RWPE1 (cell line): ENCODE measurements around the gene RFX4.
"Not testable (repeated sequence)": the region's sequence is repeated elsewhere in the genome, so short reads cannot be mapped to it uniquely, and the experiment has no call there.

Experiments used
- CTCF ChIA-PET: fragments of 350-600 bp; sonication (Branson Sonifier 250); formaldehyde crosslinking; extraction: SDS; loops from one replicate; lab custom pipeline; 2021; lab: Yijun Ruan, JAX
- POLR2A ChIA-PET: fragments of 400-600 bp; formaldehyde crosslinking; extraction: SDS; loops from one replicate; lab custom pipeline; 2020; ENCODE audit warnings: antibody characterized with exemption; ENCODE audit not compliant: low non-redundant PET; lab: Yijun Ruan, JAX
- DNase-seq: peaks from one replicate; pipeline ENCODE4 v3.0.0; 2012; ENCODE audit warnings: low spot score
- H3K27ac ChIP-seq: fragments of 450-650 bp; 2 replicates; pipeline ENCODE4 v1.5.1; 2017
- TF ChIP-seq, protein P1 (sequence below): fragments of 450-650 bp; conservative IDR thresholded peaks from 2 replicates; pipeline ENCODE4 v1.5.1; 2017; ENCODE audit warnings: low read depth, mild to moderate bottlenecking

The RFX4 gene

GRCh38 chr12:106601031-106601430, 18.2 kb downstream of the RFX4 start:
- TF ChIP-seq, protein P1, sequence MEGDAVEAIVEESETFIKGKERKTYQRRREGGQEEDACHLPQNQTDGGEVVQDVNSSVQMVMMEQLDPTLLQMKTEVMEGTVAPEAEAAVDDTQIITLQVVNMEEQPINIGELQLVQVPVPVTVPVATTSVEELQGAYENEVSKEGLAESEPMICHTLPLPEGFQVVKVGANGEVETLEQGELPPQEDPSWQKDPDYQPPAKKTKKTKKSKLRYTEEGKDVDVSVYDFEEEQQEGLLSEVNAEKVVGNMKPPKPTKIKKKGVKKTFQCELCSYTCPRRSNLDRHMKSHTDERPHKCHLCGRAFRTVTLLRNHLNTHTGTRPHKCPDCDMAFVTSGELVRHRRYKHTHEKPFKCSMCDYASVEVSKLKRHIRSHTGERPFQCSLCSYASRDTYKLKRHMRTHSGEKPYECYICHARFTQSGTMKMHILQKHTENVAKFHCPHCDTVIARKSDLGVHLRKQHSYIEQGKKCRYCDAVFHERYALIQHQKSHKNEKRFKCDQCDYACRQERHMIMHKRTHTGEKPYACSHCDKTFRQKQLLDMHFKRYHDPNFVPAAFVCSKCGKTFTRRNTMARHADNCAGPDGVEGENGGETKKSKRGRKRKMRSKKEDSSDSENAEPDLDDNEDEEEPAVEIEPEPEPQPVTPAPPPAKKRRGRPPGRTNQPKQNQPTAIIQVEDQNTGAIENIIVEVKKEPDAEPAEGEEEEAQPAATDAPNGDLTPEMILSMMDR: no peak
- CTCF ChIA-PET: interaction anchor here (0.5 to 0.6 kb wide), 2 partner anchors 94 to 211 kb away, joined by 3 read pairs; no protein-coding TSS in a partner anchor
- DNase-seq: no peak
- no peak overlapping the region for H3K27ac ChIP-seq
- POLR2A ChIA-PET: no interaction called here

DNA sequence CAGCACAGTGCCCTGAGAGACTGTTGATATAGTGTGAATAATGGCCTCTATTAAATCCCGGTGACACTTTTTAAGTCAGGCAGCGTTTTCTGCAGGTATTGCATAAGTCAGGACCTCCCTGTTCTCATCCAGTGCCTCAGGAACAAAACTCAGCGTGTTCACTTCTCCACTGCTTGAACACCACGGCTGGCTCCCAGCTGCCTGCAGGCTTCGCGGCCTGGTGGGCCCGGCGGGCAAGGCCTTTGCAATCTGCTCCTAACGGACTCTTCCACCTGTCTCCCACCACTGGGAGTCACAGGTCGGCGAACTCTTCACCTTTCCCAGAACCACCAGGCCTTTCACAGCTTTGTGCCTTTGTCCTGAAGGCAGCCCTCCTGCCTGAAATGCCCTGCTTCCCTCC, 18.7 kb downstream of the RFX4 start:
- TF ChIP-seq, protein P1: no peak
- no peak overlapping the region for H3K27ac ChIP-seq
- DNase-seq: no peak
- ChIA-PET POLR2A (no interaction called here), CTCF (interaction anchor here (0.5 to 0.6 kb wide), 2 partner anchors 94 to 211 kb away, joined by 3 read pairs; no protein-coding TSS in a partner anchor)

DNA sequence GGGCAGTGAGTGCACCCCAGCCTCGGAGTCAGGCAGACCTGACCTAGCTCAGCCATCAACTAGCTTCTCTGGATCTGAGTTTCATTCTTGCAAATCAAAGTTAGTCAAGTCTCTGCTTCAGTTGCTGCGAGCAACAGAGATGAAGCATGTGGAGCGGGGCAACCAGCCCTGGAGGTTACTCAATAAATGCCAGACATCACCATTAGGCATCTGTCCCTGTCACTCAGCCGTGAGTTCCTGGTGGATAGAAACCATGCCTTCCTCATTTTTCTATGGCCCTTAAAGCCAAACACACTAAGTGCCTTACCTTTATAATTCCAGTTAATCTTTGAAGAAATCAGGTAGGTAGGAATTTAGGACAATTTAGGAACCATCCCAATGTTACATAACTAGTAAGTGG, 19.3 kb downstream of the RFX4 start:
- ChIA-PET CTCF (no interaction called here), POLR2A (no interaction called here)
- TF ChIP-seq, protein P1: no peak
- DNase-seq: no peak
- H3K27ac ChIP-seq: no peak overlapping the region

GRCh38 chr12:106605254-106605653, 22.4 kb downstream of the RFX4 start:
- H3K27ac ChIP-seq: no peak overlapping the region
- ChIA-PET CTCF (no interaction called here), POLR2A (no interaction called here)
- TF ChIP-seq, protein P1: no peak
- no peak for DNase-seq

DNA sequence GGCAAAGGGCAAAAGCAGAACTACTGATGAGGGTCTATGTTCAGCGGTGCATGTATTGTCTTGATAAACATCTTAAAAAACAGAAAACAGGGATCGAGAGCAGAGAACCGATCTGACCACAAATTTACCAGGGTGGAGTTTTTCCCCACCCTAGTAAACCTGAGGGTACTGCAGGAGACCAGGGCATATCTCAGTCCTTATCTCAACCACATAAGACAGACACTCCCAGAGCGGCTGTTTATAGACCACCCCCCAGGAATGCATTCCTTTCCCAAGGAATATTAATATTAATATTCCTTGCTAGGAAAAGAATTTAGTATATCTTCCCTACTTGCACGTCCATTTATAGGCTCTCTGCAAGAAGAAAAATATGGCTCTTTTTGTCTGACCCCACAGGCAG, 37.8 kb downstream of the RFX4 start:
- POLR2A ChIA-PET, H3K27ac ChIP-seq, DNase-seq: not testable (repeated sequence)
- CTCF ChIA-PET: interaction anchor here (0.6 kb wide), 1 partner anchor 34 kb away, joined by 4 read pairs; no protein-coding TSS in a partner anchor

- TF ChIP-seq, protein P1: no peak
- ChIA-PET CTCF (no interaction called here), POLR2A (no interaction called here)
- no peak for DNase-seq
- no peak overlapping the region for H3K27ac ChIP-seq
Measured at GRCh38 chr12:106625976-106626375, 43.2 kb downstream of the RFX4 start.

DNA sequence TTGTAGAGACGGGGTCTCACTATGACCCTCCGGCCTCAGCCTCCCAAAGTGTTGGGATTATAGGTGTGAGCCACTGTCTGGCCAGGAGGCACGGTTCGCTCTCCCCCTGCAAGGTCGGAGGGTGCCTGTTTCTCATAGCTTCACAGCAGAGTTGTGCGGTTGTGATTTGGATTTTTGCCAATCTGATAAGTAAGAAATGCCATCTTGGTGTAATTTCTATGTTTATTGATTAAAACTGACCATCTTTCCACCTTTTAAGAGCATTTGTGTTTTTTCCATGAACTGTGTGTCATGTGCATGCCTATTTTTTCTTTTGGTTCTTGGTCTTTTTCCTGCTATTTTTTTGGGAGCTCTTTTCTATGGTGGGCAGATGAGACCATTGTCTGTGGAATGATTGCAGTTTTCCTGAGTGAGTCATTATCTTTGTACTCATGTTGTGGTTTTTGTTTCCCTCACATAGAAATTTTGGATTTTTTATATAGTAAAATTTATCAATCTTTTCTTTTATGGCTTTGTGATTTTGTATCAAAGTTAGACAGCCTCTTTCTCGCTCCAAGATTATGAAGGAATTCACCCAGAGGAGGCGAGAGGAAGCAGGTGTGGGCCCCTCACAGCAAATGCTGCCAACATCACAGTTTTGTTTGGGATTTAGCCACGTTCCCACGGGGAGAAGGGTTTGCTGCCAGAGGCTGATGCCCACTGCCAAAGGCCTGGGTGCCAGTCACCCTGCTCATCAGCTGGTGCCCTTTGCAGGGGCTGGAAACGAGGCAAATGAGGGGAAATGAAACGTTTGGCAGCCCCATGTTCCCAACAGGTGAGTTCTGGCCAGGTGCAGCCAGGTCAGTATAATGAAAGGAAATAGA, 47.2 kb downstream of the RFX4 start:
- ChIA-PET CTCF (no interaction called here), POLR2A (no interaction called here)
- H3K27ac ChIP-seq: no peak overlapping the region
- DNase-seq: no peak
- TF ChIP-seq, protein P1: no peak
